GM12878 (cell line): ENCODE data around the gene IRS1. TPM values are rescaled to one million over a fixed set of nuclear protein-coding genes. Genes with fewer than 3 reads are reported as not detected.

Source experiments
- ATAC-seq: fragments of 200-7000 bp; cut with Tn5 transposase; 3 replicates; pipeline ENCODE4 v1.9.1; 2020; ENCODE audit warnings: mild to moderate bottlenecking, moderate library complexity
- BruUV-seq: library from RNA; stranded (reverse); fragments of 400-500 nt; replicated peaks from 2 replicates; lab custom pipeline; 2021; lab: Mats Ljungman, UMichigan
- CTCF ChIA-PET: fragments of 300-600 bp; sonication (Branson Sonifier 250); formaldehyde crosslinking; extraction: SDS; loops from one replicate; lab custom pipeline; 2021; ENCODE audit warnings: inconsistent platforms; lab: Yijun Ruan, JAX
- POLR2A ChIA-PET: fragments of 350-600 bp; formaldehyde crosslinking; extraction: SDS; loops from one replicate; lab custom pipeline; 2021; ENCODE audit warnings: inconsistent platforms; lab: Charles Lee
- RAD21 ChIA-PET: fragments of 300-600 bp; sonication (Branson Sonifier 250); formaldehyde crosslinking; loops from one replicate; lab custom pipeline; 2023; ENCODE audit warnings: antibody characterized with exemption; ENCODE audit not compliant: unreplicated experiment; lab: Charles Lee
- SMC1A ChIA-PET: fragments of 300-600 bp; sonication (Branson Sonifier 250); formaldehyde crosslinking; loops from one replicate; lab custom pipeline; 2023; ENCODE audit not compliant: unreplicated experiment, uncharacterized antibody; lab: Charles Lee
- DNase-seq: peaks from one replicate; pipeline ENCODE4 v3.0.0-alpha.2; 2011; ENCODE audit warnings: low read depth, low spot score
- FAIRE-seq: peaks from 3 replicates; lab custom pipeline; 2011; peaks lifted over from hg19 to GRCh38; lab: Jason Lieb, UNC
- H2AFZ ChIP-seq: 2 replicates; pipeline ENCODE4 v1.6.0; 2011; ENCODE audit warnings: low read depth, low read length, control low read depth; ENCODE audit not compliant: control insufficient read depth
- H3K27ac ChIP-seq: 2 replicates; pipeline ENCODE4 v1.5.1; 2011; ENCODE audit warnings: control low read depth; ENCODE audit not compliant: control insufficient read depth, insufficient read depth
- H3K27me3 ChIP-seq, 2 experiments: replicated peaks in 1 of 2; 2 replicates each; pipeline versions ENCODE4 v1.6.0 to v1.6.1; 2011; ENCODE audit warnings: low read length in 1 of 2; ENCODE audit not compliant: control insufficient read depth in 2 of 2, insufficient read depth in 2 of 2
- H3K36me3 ChIP-seq, 2 experiments: 2 replicates each; pipeline ENCODE4 v1.5.1; 2011; ENCODE audit warnings: low read length in 1 of 2; ENCODE audit not compliant: control insufficient read depth in 2 of 2, insufficient read depth in 2 of 2
- H3K4me1 ChIP-seq: 2 replicates; pipeline ENCODE4 v1.6.1; 2011; ENCODE audit warnings: mild to moderate bottlenecking, low read length, moderate library complexity, mixed read lengths; ENCODE audit not compliant: control insufficient read depth, insufficient read depth
- H3K4me2 ChIP-seq: 2 replicates; pipeline ENCODE4 v1.6.0; 2011; ENCODE audit warnings: control low read depth; ENCODE audit not compliant: control insufficient read depth, insufficient read depth
- H3K4me3 ChIP-seq: fragments of 200-600 bp; sonication (generic); 2 replicates; pipeline ENCODE4 v1.5.1; 2016
- H3K79me2 ChIP-seq: 2 replicates; pipeline ENCODE4 v1.6.0; 2011; ENCODE audit warnings: low read length; ENCODE audit not compliant: control insufficient read depth, insufficient read depth
- H3K9ac ChIP-seq: 2 replicates; pipeline ENCODE4 v1.8.0; 2011; ENCODE audit warnings: low read length, control low read depth, mixed read lengths; ENCODE audit not compliant: control insufficient read depth, insufficient read depth
- H3K9me3 ChIP-seq: replicated peaks from 3 replicates; pipeline ENCODE4 v1.5.1; 2011; ENCODE audit warnings: mild to moderate bottlenecking, low read length; ENCODE audit not compliant: control insufficient read depth, insufficient read depth
- H4K20me1 ChIP-seq: 2 replicates; pipeline ENCODE4 v1.6.0; 2011; ENCODE audit not compliant: control insufficient read depth, insufficient read depth
- BACH1 ChIP-seq: fragments of 450-650 bp; IDR thresholded peaks from 2 replicates; pipeline ENCODE4 v1.6.1; 2017; ENCODE audit warnings: mild to moderate bottlenecking, borderline replicate concordance
- CBFB ChIP-seq: IDR thresholded peaks from 2 replicates; pipeline ENCODE4 v1.6.1; 2016; ENCODE audit warnings: antibody characterized with exemption, low read depth
- HDAC2 ChIP-seq: fragments of 200-600 bp; sonication (generic); IDR thresholded peaks from 2 replicates; pipeline ENCODE4 v1.6.1; 2017
- IRF4 ChIP-seq: IDR thresholded peaks from 2 replicates; pipeline ENCODE4 v1.6.1; 2011; ENCODE audit warnings: low read depth, low read length
- KLF5 ChIP-seq: fragments of 450-650 bp; IDR thresholded peaks from 2 replicates; pipeline ENCODE4 v1.6.1; 2014; ENCODE audit warnings: mild to moderate bottlenecking; ENCODE audit not compliant: partially characterized antibody
- MTA3 ChIP-seq: IDR thresholded peaks from 2 replicates; pipeline ENCODE4 v1.6.1; 2012; ENCODE audit warnings: low read length, inconsistent platforms, borderline replicate concordance
- PAX8 ChIP-seq: fragments of 450-650 bp; IDR thresholded peaks from 2 replicates; pipeline ENCODE4 v1.6.1; 2017; ENCODE audit warnings: mild to moderate bottlenecking, moderate library complexity
- RBBP5 ChIP-seq: fragments of 200-600 bp; sonication (generic); conservative IDR thresholded peaks from 2 replicates; pipeline ENCODE4 v1.6.1; 2016
- SMAD1 ChIP-seq: fragments of 450-650 bp; IDR thresholded peaks from 2 replicates; pipeline ENCODE4 v1.6.1; 2018; ENCODE audit warnings: mild to moderate bottlenecking, low read depth; ENCODE audit not compliant: partially characterized antibody
- TCF7 ChIP-seq: IDR thresholded peaks from 2 replicates; pipeline ENCODE4 v1.6.1; 2014; ENCODE audit warnings: antibody characterized with exemption, borderline replicate concordance
- ZNF217 ChIP-seq: fragments of 450-650 bp; IDR thresholded peaks from 2 replicates; pipeline ENCODE4 v1.6.1; 2017; ENCODE audit warnings: antibody characterized with exemption, mild to moderate bottlenecking
- WGBS: methylation state at CpG from one replicate; pipeline ENCODE4 v1.1.6; 2016; ENCODE audit warnings: low lambda C conversion rate; ENCODE audit not compliant: insufficient replicate concordance, insufficient coverage; ENCODE audit errors: missing lambda C conversion rate; 5-methylcytosine and 5-hydroxymethylcytosine counted together
- in situ Hi-C: fragments of 300-500 bp; cut with MboI; formaldehyde crosslinking; loops from 9 replicates; pipeline ENCODE4 v1.14.3; 2018; ENCODE audit warnings: mixed read lengths
- intact Hi-C: fragments of 100-400 bp; cut with micrococcal nuclease; formaldehyde crosslinking; loops from one replicate; pipeline ENCODE4 v1.14.2; 2022; ENCODE audit not compliant: unreplicated experiment
- polyA plus RNA-seq, 11 experiments: library from polyadenylated mRNA; depleted of rRNA in 4 of 11; unstranded in 6 of 11; stranded (reverse) in 5 of 11; fragments of >200 nt; fragmentation: Nextera tagmentation in 4 of 11; fragmentation: Illumina TruSeq in 1 of 11; extraction: Ambion mirVana in 4 of 11; extraction: Trizol in 1 of 11; gene quantifications; 1 replicate in 1 of 11; 2 replicates in 10 of 11; pipeline versions ENCODE4 v1.2.1 to v1.2.3, GENCODE V29; 2011 to 2016; ENCODE audit warnings: inconsistent platforms in 2 of 11, missing spikeins in 2 of 11, low read depth in 1 of 11
- total RNA-seq, 4 experiments: library from RNA; depleted of rRNA in 3 of 4; stranded (reverse); fragments of >200 nt in 3 of 4; fragmentation: Illumina TruSeq in 1 of 4; extraction: Trizol in 1 of 4; gene quantifications; 2 replicates each; pipeline versions ENCODE4 v1.2.1 to v1.2.3, GENCODE V29; 2013 to 2021
- TF ChIP-seq, protein P1 (sequence below): IDR thresholded peaks from 2 replicates; pipeline ENCODE4 v1.6.1; 2012; ENCODE audit warnings: low read depth, low read length, improper control_type of control experiment
- TF ChIP-seq, protein P2 (sequence below): fragments of 450-650 bp; formaldehyde crosslinking; IDR thresholded peaks from 2 replicates; pipeline ENCODE4 v1.4.0; 2020; ENCODE audit warnings: mild to moderate bottlenecking, moderate library complexity

The IRS1 gene
- total and polyA plus RNA-seq, 10 of the 15 experiments (the other 5 are each of a cell fraction or from before 2014, with no cell fraction given): 0.03 to 1.7 (median 0.34) TPM

DNA sequence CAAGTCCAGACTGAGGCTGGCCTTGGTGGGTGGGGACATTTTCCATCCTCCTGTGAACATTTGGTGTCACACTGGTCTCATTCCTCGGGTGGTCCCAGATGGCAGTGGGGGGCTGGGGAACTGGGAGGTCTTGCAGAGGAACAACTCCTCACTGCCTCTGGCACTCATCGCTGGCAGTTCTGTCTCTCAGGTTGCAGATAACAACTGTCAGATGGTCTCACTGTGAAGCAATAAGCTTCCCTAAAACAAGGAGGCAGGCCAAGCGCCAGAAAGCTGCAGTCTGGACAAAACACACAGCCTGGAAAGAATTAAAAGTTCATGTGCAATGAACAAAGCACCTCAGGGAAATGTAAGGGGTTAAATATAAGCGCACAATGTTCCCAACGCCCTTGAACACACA lies 78.1 kb downstream of the IRS1 start (continued):
- TF ChIP-seq HDAC2 (no peak), SMAD1 (no peak), MTA3 (no peak), CBFB (no peak), TCF7 (no peak), KLF5 (no peak)
- TF ChIP-seq, protein P1, sequence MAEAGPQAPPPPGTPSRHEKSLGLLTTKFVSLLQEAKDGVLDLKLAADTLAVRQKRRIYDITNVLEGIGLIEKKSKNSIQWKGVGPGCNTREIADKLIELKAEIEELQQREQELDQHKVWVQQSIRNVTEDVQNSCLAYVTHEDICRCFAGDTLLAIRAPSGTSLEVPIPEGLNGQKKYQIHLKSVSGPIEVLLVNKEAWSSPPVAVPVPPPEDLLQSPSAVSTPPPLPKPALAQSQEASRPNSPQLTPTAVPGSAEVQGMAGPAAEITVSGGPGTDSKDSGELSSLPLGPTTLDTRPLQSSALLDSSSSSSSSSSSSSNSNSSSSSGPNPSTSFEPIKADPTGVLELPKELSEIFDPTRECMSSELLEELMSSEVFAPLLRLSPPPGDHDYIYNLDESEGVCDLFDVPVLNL: no peak

DNA sequence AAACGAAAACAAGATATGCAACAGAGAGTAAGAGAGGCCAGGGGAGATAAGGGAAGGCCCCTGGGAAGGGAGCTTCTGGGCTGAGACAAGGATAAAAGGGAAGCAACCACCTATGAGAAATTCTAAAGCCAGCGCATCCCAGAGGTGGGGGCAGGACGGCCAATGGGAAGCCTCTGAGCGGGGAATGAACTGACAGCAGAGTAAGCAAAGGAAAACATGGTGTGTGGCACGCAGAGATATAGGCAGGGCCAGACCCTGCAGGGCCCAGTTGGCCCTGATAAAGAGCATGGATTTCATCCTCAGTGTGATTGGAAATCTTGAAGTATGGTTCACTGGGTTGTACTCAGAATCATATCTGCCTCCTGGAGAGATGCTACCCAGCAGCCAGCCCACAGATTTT lies 78.7 kb downstream of the IRS1 start:
- ChIA-PET CTCF (no interaction called here), SMC1A (no interaction called here), POLR2A (no interaction called here), RAD21 (no interaction called here)
- H3K27ac ChIP-seq: no peak overlapping the region
- H3K27me3 ChIP-seq: no peaks in the 10 kb centered on the region
- no peak overlapping the region for H3K4me2 ChIP-seq
- intact Hi-C loops (no loop called here), in situ Hi-C loops (no loop called here)
- TF ChIP-seq BACH1 (no peak), ZNF217 (no peak), IRF4 (no peak), RBBP5 (no peak), PAX8 (no peak)
- TF ChIP-seq, protein P2, sequence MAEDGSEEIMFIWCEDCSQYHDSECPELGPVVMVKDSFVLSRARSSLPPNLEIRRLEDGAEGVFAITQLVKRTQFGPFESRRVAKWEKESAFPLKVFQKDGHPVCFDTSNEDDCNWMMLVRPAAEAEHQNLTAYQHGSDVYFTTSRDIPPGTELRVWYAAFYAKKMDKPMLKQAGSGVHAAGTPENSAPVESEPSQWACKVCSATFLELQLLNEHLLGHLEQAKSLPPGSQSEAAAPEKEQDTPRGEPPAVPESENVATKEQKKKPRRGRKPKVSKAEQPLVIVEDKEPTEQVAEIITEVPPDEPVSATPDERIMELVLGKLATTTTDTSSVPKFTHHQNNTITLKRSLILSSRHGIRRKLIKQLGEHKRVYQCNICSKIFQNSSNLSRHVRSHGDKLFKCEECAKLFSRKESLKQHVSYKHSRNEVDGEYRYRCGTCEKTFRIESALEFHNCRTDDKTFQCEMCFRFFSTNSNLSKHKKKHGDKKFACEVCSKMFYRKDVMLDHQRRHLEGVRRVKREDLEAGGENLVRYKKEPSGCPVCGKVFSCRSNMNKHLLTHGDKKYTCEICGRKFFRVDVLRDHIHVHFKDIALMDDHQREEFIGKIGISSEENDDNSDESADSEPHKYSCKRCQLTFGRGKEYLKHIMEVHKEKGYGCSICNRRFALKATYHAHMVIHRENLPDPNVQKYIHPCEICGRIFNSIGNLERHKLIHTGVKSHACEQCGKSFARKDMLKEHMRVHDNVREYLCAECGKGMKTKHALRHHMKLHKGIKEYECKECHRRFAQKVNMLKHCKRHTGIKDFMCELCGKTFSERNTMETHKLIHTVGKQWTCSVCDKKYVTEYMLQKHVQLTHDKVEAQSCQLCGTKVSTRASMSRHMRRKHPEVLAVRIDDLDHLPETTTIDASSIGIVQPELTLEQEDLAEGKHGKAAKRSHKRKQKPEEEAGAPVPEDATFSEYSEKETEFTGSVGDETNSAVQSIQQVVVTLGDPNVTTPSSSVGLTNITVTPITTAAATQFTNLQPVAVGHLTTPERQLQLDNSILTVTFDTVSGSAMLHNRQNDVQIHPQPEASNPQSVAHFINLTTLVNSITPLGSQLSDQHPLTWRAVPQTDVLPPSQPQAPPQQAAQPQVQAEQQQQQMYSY (CRISPR knock-in tag): no peak
- H3K9me3 ChIP-seq: no peaks in the 10 kb centered on the region
- H2AFZ ChIP-seq: no peak overlapping the region
- 18% methylated on average over 5 of the region's 5 CpGs for WGBS
- no peaks in the 10 kb centered on the region for H3K4me1 ChIP-seq
- BruUV-seq: no TSS peak
- H4K20me1 ChIP-seq: no peaks in the 10 kb centered on the region
- no peak for ATAC-seq
- no peaks in the 10 kb centered on the region for H3K36me3 ChIP-seq
- no peaks in the 10 kb centered on the region for H3K79me2 ChIP-seq
- no peak overlapping the region for H3K9ac ChIP-seq
- no peak overlapping the region for H3K4me3 ChIP-seq
- FAIRE-seq: no peak
- no peak for DNase-seq
